ENCODE measurements around the gene EEIG1.

Gene EEIG1

DNA sequence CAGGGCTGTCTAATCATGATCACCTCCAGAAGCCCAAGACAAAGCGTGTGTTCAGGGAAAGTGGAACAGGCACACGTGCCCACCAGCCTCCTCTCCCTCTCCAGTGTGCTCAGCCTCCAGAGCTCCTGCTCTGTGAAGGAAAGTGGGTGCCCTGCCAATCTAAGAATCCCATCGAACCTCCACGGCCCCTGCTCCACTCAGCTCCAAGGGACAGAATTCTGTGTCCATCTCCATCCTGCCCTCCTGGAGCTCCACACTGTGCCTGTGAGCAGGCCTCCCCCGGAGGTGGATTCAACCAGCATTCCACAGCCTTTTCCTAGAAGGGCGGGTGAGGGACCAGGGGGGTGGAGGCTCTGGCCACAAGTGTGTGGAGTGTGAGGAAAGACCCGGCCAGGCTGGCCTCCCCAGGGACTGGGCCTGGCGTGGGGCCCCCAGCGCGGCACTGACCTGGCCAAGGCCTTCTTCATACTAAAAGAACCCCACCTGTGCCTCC is 6.0 kb downstream of the EEIG1 start:
- DNase-seq (ENCODE audit: low read depth): no peak

- no peak for DNase-seq (ENCODE audit: low read depth)
Measured at GRCh38 chr9:127974001-127974768, 6.6 kb downstream of the EEIG1 start.

DNA sequence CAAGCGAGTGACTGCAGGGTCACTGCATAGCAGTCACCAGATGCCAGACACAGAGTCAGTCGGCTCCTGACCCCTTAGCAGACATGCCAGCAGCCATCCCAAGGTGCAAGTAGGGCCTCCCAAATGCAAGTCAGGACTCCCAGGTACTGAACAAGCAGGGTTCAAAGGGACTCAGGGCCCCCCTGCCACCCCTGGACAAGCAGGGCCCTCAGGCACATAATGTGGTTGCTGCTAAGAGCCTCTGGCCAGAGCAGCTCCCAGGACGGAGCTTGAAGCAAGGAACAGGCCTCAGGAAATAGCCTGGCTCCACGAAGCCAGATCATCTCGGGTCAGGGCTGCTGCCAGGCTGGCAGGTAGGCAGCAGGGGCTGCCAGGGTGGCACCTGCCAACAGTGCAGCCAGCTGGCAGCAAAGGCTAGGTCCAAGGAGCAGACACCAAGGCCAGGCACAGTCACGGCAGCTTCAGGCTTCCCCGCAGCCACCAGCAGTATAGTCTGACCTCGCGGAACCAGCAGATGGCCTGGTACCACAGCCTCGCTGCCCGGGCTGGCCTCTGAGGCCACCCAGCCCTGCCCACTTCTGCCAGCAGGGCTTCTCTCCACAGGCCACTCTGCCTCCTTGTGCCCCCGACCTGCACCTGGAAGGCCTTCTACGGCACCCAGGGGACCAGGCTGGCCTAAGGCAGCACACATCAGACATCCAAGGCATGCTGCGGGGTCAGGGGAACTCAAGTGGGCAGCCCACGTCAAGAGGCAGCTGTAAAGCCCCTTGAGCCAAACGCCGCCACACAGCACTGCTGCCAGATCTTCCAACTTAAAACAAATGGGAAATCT is 7.4 kb downstream of the EEIG1 start:
- DNase-seq (ENCODE audit: low read depth): no peak

DNA sequence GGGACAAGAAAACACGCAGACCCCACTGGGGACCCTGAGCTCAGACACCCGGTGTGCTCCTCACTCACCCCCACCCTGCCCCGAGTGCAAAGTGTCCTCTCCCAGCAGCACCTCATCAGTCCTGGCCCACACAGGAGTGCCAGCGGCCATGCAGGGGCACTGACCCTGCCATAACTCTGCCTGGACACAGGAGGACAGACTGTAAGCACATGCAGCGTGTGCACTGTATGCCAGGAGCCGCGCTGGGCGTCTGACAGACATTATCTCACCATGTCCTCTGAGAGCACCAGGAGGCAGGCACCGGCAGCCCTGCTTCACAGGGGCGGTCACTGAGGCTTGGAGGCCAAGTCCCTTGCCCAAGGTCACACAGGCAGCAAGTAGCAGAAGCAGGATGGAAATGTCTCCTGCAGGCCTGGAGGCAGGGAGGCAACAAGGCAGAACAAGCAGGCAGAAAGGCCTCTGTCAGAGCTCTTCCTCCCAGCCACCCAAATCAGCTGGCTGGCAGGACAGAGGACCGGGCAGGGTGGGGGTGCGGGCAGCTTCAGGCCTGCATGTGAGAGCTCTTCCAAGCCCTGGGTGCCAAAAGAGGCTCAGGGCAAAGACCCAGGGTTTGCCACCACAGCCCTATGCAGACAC is 8.4 kb downstream of the EEIG1 start:
- no peak for DNase-seq (ENCODE audit: low read depth)

DNA sequence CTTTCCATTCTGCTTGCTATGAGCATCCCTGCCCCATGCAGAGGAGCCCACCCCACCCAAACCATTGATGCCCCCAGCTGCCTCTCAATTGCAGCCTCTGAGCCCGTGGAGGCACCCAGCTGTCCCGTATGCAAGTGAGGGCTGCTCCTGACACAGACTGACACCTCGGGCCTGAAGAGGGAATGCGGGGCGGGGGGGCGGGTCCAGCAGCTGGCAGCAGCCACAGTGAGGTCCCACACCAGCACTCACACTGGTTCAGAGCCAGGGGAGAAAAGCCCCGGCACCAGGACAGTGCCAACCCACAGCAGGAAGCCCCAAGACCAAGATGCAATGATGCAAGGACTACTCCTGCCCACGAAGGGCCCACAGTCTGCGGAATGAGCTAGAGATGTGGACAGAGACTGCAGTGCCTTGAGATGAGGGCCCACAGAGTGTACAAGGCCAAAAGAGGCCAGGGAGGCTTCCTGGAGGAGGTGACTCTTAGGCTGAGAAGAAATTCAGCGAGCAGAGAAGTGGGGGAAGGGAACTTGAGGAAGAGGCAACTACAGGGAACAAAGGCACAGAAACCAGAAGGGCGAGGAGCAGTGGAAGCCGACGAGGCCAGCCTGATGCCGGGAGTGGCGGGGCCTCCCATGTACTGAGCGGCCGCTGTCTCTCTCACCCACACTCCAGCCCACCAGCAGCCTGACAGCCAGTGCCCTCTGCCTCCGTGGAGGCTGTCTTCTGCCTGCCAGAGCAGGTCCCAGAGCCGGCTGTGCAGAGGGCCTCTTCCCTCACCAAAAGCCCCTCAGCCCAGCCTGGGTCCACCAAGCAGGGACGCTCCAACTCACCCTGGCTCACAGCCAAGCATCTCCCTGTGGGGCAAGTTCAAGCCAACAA is 9.2 kb downstream of the EEIG1 start:
- DNase-seq (ENCODE audit: low read depth): no peak

- no peak for DNase-seq (ENCODE audit: low read depth)
Measured at GRCh38 chr9:127970401-127971313, 10.1 kb downstream of the EEIG1 start.

- peak; percentile 96 for DNase-seq (ENCODE audit: low read depth)
Measured at GRCh38 chr9:127968700-127969383, 11.9 kb downstream of the EEIG1 start.

- DNase-seq (ENCODE audit: low read depth): no peak
Measured at GRCh38 chr9:127968042-127968441, 12.7 kb downstream of the EEIG1 start.

- no peak for DNase-seq (ENCODE audit: low read depth)
Measured at GRCh38 chr9:127967151-127967809, 13.5 kb downstream of the EEIG1 start.

DNA sequence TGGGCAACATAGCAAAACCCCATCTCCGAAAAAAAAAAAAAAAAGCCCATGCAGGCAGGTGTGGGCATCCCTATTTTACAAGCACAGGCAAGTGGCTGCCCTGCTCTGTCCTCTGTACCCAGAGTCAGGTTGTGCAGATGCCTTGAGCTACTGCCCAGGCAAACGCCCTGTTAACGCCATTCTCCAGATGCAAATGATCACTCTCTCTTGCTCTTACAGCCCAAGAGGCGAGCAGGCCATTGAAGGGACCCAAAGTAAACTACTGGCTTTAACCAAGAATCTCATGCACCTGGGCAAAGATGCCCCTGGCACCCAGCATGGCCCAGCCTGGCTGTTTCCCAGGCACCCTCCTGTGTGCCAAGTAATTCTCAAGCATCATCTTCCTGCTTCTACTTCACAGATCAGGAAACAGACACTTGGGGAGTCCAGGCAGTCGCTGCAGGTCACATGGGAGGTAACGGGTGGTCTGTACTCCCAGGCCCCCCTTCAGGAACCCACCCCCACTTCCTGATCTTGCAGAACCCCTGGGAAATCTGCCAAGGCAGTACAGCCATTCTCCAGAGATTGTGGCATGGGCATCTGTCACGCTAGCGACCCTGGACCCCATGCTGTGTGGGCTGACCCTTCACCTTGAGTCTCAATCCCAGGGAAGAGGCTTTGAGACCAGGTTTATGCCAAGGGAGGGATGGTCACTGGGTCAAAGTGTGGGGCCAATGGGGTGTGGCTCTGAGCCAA is 14.2 kb downstream of the EEIG1 start:
- no peak for DNase-seq (ENCODE audit: low read depth)

DNA sequence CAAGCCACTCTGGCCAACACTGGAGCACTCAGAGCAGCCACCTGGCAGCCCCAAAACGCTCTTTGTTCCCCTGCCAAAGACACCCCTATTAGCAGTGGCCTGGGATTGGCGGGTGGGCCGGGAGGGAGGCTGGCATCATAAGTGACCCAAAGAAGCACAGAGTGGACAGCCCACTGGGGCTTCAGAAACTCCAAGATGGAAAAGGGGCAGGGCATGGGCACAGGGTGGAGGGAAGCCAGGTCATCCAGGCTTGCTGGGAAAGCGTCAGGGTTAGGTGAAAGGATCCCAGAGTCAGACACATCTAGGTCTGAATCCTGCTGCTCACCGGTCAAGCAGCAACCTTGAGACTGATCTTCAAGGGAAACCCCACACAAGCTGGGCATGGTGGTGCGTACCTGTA is 14.8 kb downstream of the EEIG1 start:
- no peak for DNase-seq (ENCODE audit: low read depth)

GRCh38 chr9:127963359-127964064 is 17.3 kb downstream of the EEIG1 start:
- no peak for DNase-seq (ENCODE audit: low read depth)

GRCh38 chr9:127963041-127963358 is 17.8 kb downstream of the EEIG1 start:
- no peak for DNase-seq (ENCODE audit: low read depth)

- no peak for DNase-seq (ENCODE audit: low read depth)
Measured at GRCh38 chr9:127962278-127962677, 18.5 kb downstream of the EEIG1 start.

- no peak for DNase-seq (ENCODE audit: low read depth)
Measured at GRCh38 chr9:127961613-127962155, 19.1 kb downstream of the EEIG1 start.

DNA sequence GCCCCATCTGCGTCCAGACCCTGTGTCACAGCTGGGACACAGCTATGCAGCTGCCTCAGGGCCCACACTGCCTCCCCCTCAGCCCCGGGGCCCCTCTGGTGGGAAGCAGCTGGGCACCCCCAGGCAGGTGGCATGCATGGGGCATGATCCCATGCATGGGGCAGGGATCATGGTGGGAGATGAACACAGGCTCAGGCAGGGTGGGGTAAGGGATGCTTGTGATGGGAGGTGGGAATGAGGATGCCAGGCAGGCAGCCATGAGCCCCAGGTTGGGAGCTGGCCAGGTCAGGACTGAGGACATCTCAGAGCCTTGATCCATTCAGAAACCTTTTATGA is 19.7 kb downstream of the EEIG1 start:
- DNase-seq (ENCODE audit: low read depth): no peak

DNA sequence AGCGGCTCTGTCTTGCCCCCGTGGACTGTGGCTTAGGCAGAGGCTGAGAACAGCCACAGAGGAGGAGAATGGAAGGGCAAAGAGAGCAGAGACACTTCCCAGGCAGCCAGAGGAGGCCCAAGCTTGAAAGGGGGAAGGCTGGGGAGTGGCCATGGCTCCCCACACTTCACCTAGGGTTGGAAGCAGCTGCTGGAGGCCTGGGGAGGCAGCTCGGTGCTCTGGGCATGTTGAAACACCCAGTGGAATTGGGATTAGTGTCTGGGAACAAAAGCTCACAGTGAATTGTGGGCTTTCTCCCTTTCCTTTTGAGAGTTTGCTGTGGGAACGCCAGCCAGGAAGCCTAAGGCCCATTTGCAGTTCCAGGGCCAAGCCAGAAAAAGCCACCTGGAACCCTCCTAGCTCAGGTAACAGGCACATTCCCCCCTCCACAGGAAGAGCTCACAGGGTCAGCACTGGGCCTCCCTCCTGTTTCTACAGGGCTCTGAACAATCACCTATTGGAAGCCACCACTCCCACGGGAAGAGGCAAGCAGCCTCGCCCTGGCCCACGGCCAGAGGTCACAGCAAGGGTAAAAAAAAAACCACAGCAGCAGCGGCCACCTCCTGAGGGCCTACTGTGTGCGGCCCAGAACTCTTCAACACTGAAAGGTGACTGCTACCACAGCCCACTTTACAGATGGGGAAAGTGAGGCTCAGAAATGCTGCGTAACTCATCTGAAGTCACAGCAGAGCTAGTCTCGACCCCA is 20.2 kb downstream of the EEIG1 start:
- peak; percentile 56 for DNase-seq (ENCODE audit: low read depth)

Data from amniotic epithelial cell (primary cell).